ENCODE measurements around the gene CCDC149. TPM values are rescaled to one million over a fixed set of nuclear protein-coding genes. Genes with fewer than 3 reads are reported as not detected.

The CCDC149 gene
- total and polyA plus RNA-seq, 2 of the 8 experiments (the other 6 are each of a cell fraction or from before 2014, with no cell fraction given) = 2.2 to 5.6 TPM

DNA sequence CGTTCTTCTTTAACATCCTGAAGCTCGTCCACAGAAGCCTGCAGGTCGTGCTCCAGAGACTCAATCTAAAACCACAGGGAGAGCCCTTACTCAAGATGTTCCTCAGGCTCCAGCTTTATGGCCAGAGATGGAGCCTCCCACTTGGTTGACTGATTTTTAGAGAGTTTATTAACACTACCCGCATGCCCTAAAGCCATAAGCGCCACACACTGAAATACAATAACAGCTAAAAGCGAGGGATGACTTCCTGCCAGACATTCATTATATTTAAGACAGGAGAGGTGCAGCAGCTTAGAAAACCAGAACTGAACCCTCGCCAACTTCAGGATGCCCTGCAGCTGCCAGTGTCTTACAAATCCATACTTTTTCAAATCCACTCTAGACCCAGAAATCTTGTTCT, 75.5 kb downstream of the CCDC149 start (continued):
- TF ChIP-seq, protein P1, sequence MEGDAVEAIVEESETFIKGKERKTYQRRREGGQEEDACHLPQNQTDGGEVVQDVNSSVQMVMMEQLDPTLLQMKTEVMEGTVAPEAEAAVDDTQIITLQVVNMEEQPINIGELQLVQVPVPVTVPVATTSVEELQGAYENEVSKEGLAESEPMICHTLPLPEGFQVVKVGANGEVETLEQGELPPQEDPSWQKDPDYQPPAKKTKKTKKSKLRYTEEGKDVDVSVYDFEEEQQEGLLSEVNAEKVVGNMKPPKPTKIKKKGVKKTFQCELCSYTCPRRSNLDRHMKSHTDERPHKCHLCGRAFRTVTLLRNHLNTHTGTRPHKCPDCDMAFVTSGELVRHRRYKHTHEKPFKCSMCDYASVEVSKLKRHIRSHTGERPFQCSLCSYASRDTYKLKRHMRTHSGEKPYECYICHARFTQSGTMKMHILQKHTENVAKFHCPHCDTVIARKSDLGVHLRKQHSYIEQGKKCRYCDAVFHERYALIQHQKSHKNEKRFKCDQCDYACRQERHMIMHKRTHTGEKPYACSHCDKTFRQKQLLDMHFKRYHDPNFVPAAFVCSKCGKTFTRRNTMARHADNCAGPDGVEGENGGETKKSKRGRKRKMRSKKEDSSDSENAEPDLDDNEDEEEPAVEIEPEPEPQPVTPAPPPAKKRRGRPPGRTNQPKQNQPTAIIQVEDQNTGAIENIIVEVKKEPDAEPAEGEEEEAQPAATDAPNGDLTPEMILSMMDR (IDR thresholded peaks at IDR 0.05; ENCODE audit: control extremely low read depth in 1 of 3, insufficient read depth in 1 of 3, low read depth in 1 of 3, low read length in 3 of 3) = no peak
- TF ChIP-seq ASH2L (IDR thresholded peaks at IDR 0.05; ENCODE audit: low read length) (no peak), CEBPB (IDR thresholded peaks at IDR 0.05; ENCODE audit: low read depth, low read length) (no peak), CBX5 (IDR thresholded peaks at IDR 0.05; ENCODE audit: low read depth, low read length) (no peak), SAP30 (IDR thresholded peaks at IDR 0.05; ENCODE audit: insufficient read depth, insufficient replicate concordance, low read length) (no peak), SRF (IDR thresholded peaks at IDR 0.05; ENCODE audit: low read depth, low read length) (no peak), EGR1 (IDR thresholded peaks at IDR 0.05; ENCODE audit: borderline replicate concordance, low read depth, low read length) (no peak)
